HepG2 (cell line): ENCODE data around the gene SLC34A3. TPM values are rescaled to one million over a fixed set of nuclear protein-coding genes. Genes with fewer than 3 reads are reported as not detected.

ENCODE experiments used
- ATAC-seq: fragments of 200-7000 bp; cut with Tn5 transposase; 3 replicates; pipeline ENCODE4 v1.9.1; 2020; ENCODE audit warnings: mild to moderate bottlenecking, moderate library complexity
- BruUV-seq: library from RNA; stranded (reverse); fragments of 400-500 nt; replicated peaks from 2 replicates; lab custom pipeline; 2021; lab: Mats Ljungman, UMichigan
- CTCF ChIA-PET: fragments of 300-600 bp; formaldehyde crosslinking; extraction: SDS; loops from one replicate; lab custom pipeline; 2021; ENCODE audit warnings: low total read pairs, inconsistent platforms, low intra/inter-chr PET ratio; lab: Yijun Ruan, JAX
- POLR2A ChIA-PET: fragments of 350-600 bp; sonication (Branson Sonifier 250); formaldehyde crosslinking; loops from one replicate; lab custom pipeline; 2020; ENCODE audit warnings: antibody characterized with exemption, inconsistent platforms; lab: Yijun Ruan, JAX
- DNase-seq: peaks from one replicate; pipeline ENCODE4 v3.0.0-alpha.2; 2015; ENCODE audit warnings: low spot score
- FAIRE-seq: peaks from 3 replicates; lab custom pipeline; 2011; peaks lifted over from hg19 to GRCh38; lab: Jason Lieb, UNC
- H2AFZ ChIP-seq: one replicate; pipeline ENCODE4 v1.6.1; 2011; ENCODE audit warnings: low read length, inconsistent platforms
- H3K27ac ChIP-seq: fragments of 300-600 bp; 3 replicates; pipeline ENCODE4 v1.8.0; 2011; ENCODE audit warnings: mixed run types, mild to moderate bottlenecking, mixed read lengths, low read length, inconsistent platforms; ENCODE audit not compliant: insufficient read depth; ENCODE audit errors: extremely low read length
- H3K27me3 ChIP-seq, 2 experiments: fragments of 200-600 bp in 1 of 2; 2 replicates in 1 of 2; 3 replicates in 1 of 2; pipeline versions ENCODE4 v1.6.0 to v1.8.0; 2011; ENCODE audit warnings: low read length in 2 of 2, mild to moderate bottlenecking in 2 of 2, moderate library complexity in 2 of 2, inconsistent platforms in 1 of 2; ENCODE audit not compliant: insufficient read depth in 2 of 2, control insufficient read depth in 1 of 2
- H3K36me3 ChIP-seq, 2 experiments: fragments of 200-600 bp in 1 of 2; replicated peaks in 1 of 2; 2 replicates in 1 of 2; 3 replicates in 1 of 2; pipeline versions ENCODE4 v1.5.1 to v1.8.0; 2011; ENCODE audit warnings: low read length in 2 of 2, inconsistent platforms in 1 of 2; ENCODE audit not compliant: insufficient read depth in 2 of 2, control insufficient read depth in 1 of 2
- H3K4me1 ChIP-seq: 2 replicates; pipeline ENCODE4 v1.5.1; 2012; ENCODE audit warnings: low read length, inconsistent platforms; ENCODE audit not compliant: insufficient read depth
- H3K4me2 ChIP-seq: 2 replicates; pipeline ENCODE4 v1.6.0; 2011; ENCODE audit warnings: low read depth, low read length, inconsistent platforms
- H3K4me3 ChIP-seq, 3 experiments: fragments of 200-600 bp in 1 of 3; sonication (generic), shearing (Covaris generic) in 1 of 3; replicated peaks in 1 of 3; 2 replicates each; pipeline ENCODE4 v1.5.1; 2011 to 2016; ENCODE audit warnings: low read length in 3 of 3, inconsistent platforms in 2 of 3, low read depth in 2 of 3, mild to moderate bottlenecking in 2 of 3, control low read depth in 1 of 3, mixed read lengths in 1 of 3; ENCODE audit not compliant: insufficient read depth in 1 of 3
- H3K79me2 ChIP-seq: one replicate; pipeline ENCODE4 v1.6.1; 2011; ENCODE audit warnings: low read length, inconsistent platforms; ENCODE audit not compliant: insufficient read depth
- H3K9ac ChIP-seq: 2 replicates; pipeline ENCODE4 v1.6.0; 2011; ENCODE audit warnings: mild to moderate bottlenecking, low read depth, low read length, inconsistent platforms; ENCODE audit not compliant: insufficient read depth
- H3K9me3 ChIP-seq: 2 replicates; pipeline ENCODE4 v1.5.1; 2012; ENCODE audit warnings: mild to moderate bottlenecking, low read length
- H4K20me1 ChIP-seq: 2 replicates; pipeline ENCODE4 v1.6.0; 2011; ENCODE audit warnings: inconsistent platforms, mild to moderate bottlenecking, low read length, moderate library complexity; ENCODE audit not compliant: insufficient read depth
- ARID2 ChIP-seq: sonication (generic); formaldehyde crosslinking; IDR thresholded peaks from 2 replicates; pipeline ENCODE4 v1.8.1; 2022; ENCODE audit warnings: mild to moderate bottlenecking, missing genetic modification reagents, borderline replicate concordance
- GABPB1 ChIP-seq: IDR thresholded peaks from 2 replicates; pipeline ENCODE4 v1.6.1; 2016; ENCODE audit warnings: mild to moderate bottlenecking, missing genetic modification reagents, moderate library complexity, missing compliant biosample characterization
- MATR3 ChIP-seq: sonication (generic); formaldehyde crosslinking; IDR thresholded peaks from 2 replicates; pipeline ENCODE4 v1.4.0; 2020; ENCODE audit warnings: missing genetic modification reagents
- MED13 ChIP-seq: sonication (generic); formaldehyde crosslinking; IDR thresholded peaks from 2 replicates; pipeline ENCODE4 v1.5.0; 2020; ENCODE audit warnings: missing genetic modification reagents
- NFE2 ChIP-seq: sonication (generic); formaldehyde crosslinking; IDR thresholded peaks from 2 replicates; pipeline ENCODE4 v1.4.0; 2020; ENCODE audit warnings: missing genetic modification reagents
- NFIC ChIP-seq: IDR thresholded peaks from 2 replicates; pipeline ENCODE4 v1.6.1; 2012; ENCODE audit warnings: mild to moderate bottlenecking, low read length, inconsistent platforms
- SMAD9 ChIP-seq: sonication (generic); formaldehyde crosslinking; IDR thresholded peaks from 2 replicates; pipeline ENCODE4 v1.5.1; 2020; ENCODE audit warnings: mild to moderate bottlenecking, missing genetic modification reagents
- ZNF225 ChIP-seq: sonication (generic); formaldehyde crosslinking; IDR thresholded peaks from 2 replicates; pipeline ENCODE4 v1.4.0; 2020; ENCODE audit warnings: mild to moderate bottlenecking, missing genetic modification reagents
- ZNF274 ChIP-seq: sonication (generic); formaldehyde crosslinking; IDR thresholded peaks from 2 replicates; pipeline ENCODE4 v1.5.1; 2020; ENCODE audit warnings: mild to moderate bottlenecking, missing genetic modification reagents
- ZNF317 ChIP-seq: sonication (generic); formaldehyde crosslinking; IDR thresholded peaks from 2 replicates; pipeline ENCODE4 v1.5.0; 2020; ENCODE audit warnings: mild to moderate bottlenecking, missing genetic modification reagents
- ZNF383 ChIP-seq: sonication (generic); formaldehyde crosslinking; IDR thresholded peaks from 2 replicates; pipeline ENCODE4 v1.4.0; 2020; ENCODE audit warnings: missing genetic modification reagents, mild to moderate bottlenecking, borderline replicate concordance
- ZNF451 ChIP-seq: sonication (generic); formaldehyde crosslinking; IDR thresholded peaks from 2 replicates; pipeline ENCODE4 v1.5.0; 2020; ENCODE audit warnings: mild to moderate bottlenecking, missing genetic modification reagents
- ZNF672 ChIP-seq: sonication (generic); formaldehyde crosslinking; IDR thresholded peaks from 2 replicates; pipeline ENCODE4 v1.8.1; 2022; ENCODE audit warnings: missing genetic modification reagents
- ZSCAN31 ChIP-seq: sonication (generic); formaldehyde crosslinking; IDR thresholded peaks from 2 replicates; pipeline ENCODE4 v1.5.0; 2020; ENCODE audit warnings: low read depth, mild to moderate bottlenecking, missing genetic modification reagents
- WGBS: methylation state at CpG from one replicate; pipeline ENCODE4 v1.1.6; 2017; ENCODE audit warnings: low lambda C conversion rate; 5-methylcytosine and 5-hydroxymethylcytosine counted together
- in situ Hi-C: cut with HindIII; loops from 2 replicates; pipeline ENCODE4 v1.10.0; 2017; ENCODE audit warnings: low pct_unique_long_range_greater_than_20kb; ENCODE audit not compliant: extremely low pct_ligation_motif_present
- intact Hi-C: fragments of 100-400 bp; cut with micrococcal nuclease; formaldehyde crosslinking; loops from one replicate; pipeline ENCODE4 v1.10.0; 2022; ENCODE audit not compliant: unreplicated experiment
- polyA plus RNA-seq, 8 experiments: library from polyadenylated mRNA; depleted of rRNA in 3 of 8; stranded (reverse) in 7 of 8; unstranded in 1 of 8; fragments of >200 nt; fragmentation: Illumina TruSeq in 4 of 8; extraction: Trizol in 4 of 8; gene quantifications; 2 replicates each; pipeline versions ENCODE4 v1.2.1 to v1.2.3, GENCODE V29; 2011 to 2016; ENCODE audit warnings: low read depth in 4 of 8, missing spikeins in 1 of 8, mixed read lengths in 1 of 8; ENCODE audit not compliant: insufficient read depth in 1 of 8
- total RNA-seq, 5 experiments: library from RNA; depleted of rRNA; stranded (reverse); fragments of >200 nt; fragmentation: Illumina TruSeq; extraction: Trizol; gene quantifications; 2 replicates each; pipeline ENCODE4 v1.2.3, GENCODE V29; 2016; ENCODE audit warnings: low read depth in 1 of 5
- TF ChIP-seq, protein P1 (sequence below): sonication (generic); formaldehyde crosslinking; IDR thresholded peaks from 2 replicates; pipeline ENCODE4 v1.5.1; 2020; ENCODE audit warnings: missing genetic modification reagents, mild to moderate bottlenecking, borderline replicate concordance
- TF ChIP-seq, protein P2 (sequence below): IDR thresholded peaks from 2 replicates; pipeline ENCODE4 v1.6.1; 2016; ENCODE audit warnings: missing genetic modification reagents, missing compliant biosample characterization
- TF ChIP-seq, protein P3 (sequence below): sonication (generic); formaldehyde crosslinking; IDR thresholded peaks from 2 replicates; pipeline ENCODE4 v1.4.0; 2020; ENCODE audit warnings: missing genetic modification reagents, mild to moderate bottlenecking, borderline replicate concordance
- TF ChIP-seq, protein P4 (sequence below): IDR thresholded peaks from 2 replicates; pipeline ENCODE4 v1.6.1; 2018; ENCODE audit warnings: missing genetic modification reagents, mild to moderate bottlenecking, missing compliant biosample characterization

The SLC34A3 gene
- total and polyA plus RNA-seq, 2 of the 13 experiments (the other 11 are each of a cell fraction or from before 2014, with no cell fraction given), result 0.07 to 1.0 TPM

DNA sequence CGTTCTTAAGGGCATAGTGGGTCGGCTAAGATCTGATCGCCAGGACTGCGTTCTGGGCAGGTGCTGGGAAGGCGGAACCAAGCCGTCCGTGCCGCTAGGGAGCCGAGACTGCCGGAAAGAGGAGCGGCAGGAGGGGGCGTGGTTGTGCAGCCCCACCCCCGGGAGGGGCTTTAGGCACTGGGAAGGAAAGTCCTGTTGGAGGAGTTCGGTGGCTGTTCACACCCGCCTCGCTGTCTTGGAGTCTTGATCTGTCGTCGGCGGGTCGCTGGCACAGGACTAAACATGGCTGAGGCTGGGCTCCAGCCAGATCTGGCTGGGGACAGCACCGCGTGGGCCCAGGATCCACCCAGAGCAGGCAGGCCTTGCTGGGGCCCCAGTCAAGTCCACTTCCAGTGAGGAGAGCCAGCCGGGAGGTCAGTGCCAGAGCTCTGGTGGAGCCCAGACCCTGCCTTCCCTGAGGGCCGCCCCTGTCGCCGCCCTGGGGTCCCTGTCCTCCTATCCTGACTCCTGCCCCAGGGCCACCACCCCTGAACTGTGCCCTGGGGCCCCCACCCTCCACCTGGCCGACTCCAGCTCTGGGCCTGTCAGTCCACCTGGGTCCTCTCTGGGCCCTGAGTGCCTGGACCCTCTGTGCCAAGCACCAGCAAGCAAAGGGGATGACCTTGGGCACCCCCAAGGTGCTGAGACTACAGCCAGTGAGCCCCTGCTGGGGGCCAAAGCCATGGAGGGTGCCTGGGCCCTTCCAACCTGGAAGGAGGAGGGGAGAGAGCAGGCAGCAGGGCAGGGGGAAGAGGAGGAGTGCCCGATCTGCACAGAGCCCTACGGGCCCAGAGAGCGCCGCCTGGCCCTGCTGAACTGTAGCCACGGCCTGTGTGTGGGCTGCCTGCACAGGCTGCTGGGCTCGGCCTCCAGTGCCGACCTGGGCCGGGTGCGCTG lies 13.2 kb upstream of the SLC34A3 start:
- WGBS, result 16% methylated on average over 11 of the region's 36 CpGs
- peak; percentile 97 for FAIRE-seq
- H2AFZ ChIP-seq, result no peak overlapping the region
- POLR2A ChIA-PET, result interaction anchor here (0.9 to 13.4 kb wide), 11 partner anchors 9 to 150 kb away, joined by 3 to 225 read pairs (median 10); partner anchors contain the start of genes ANAPC2, NDOR1, RNF224 and SSNA1
- peak overlapping the region; percentile 68 to 83 (median 77) for H3K4me3 ChIP-seq
- in situ Hi-C loops, result no loop called here
- peak overlapping the region; percentile 77 for H3K9ac ChIP-seq
- peaks cover 4% of the 10 kb centered on the region; the same call in 1 of the 2 replicates for H4K20me1 ChIP-seq
- TSS peak; percentile 56 for BruUV-seq
- H3K36me3 ChIP-seq, result no peaks in the 10 kb centered on the region
- peaks cover 29% of the 10 kb centered on the region for H3K4me1 ChIP-seq
- H3K79me2 ChIP-seq, result peaks cover 3% of the 10 kb centered on the region
- H3K4me2 ChIP-seq, result peak overlapping the region; percentile 90
- CTCF ChIA-PET, result no interaction called here
- ATAC-seq, result peak; percentile 69
- intact Hi-C loops, result no loop called here
- peak overlapping the region; percentile 84 for H3K27ac ChIP-seq
- no peaks in the 10 kb centered on the region for H3K27me3 ChIP-seq
- H3K9me3 ChIP-seq, result no peaks in the 10 kb centered on the region
- DNase-seq, result peak; percentile 66
- TF ChIP-seq ZNF451 (CRISPR knock-in tag) (no peak; the same call in 1 of the 2 replicates), ZNF317 (CRISPR knock-in tag) (no peak), ZNF383 (CRISPR knock-in tag) (peak; percentile 33; the same call in 1 of the 2 replicates), GABPB1 (CRISPR knock-in tag) (peak; percentile 87), ZNF274 (CRISPR knock-in tag) (peak; percentile 46; the same call in 1 of the 2 replicates), MATR3 (CRISPR knock-in tag) (no peak), MED13 (CRISPR knock-in tag) (no peak), ZNF225 (CRISPR knock-in tag) (no peak), ZSCAN31 (peak; percentile 1; the same call in 1 of the 2 replicates), SMAD9 (no peak), ARID2 (CRISPR knock-in tag) (0 out of 2 replicates have a peak, but pooled peaks have one; percentile 57), ZNF672 (CRISPR knock-in tag) (no peak), NFE2 (CRISPR knock-in tag) (no peak), NFIC (no peak)
- TF ChIP-seq, protein P1, sequence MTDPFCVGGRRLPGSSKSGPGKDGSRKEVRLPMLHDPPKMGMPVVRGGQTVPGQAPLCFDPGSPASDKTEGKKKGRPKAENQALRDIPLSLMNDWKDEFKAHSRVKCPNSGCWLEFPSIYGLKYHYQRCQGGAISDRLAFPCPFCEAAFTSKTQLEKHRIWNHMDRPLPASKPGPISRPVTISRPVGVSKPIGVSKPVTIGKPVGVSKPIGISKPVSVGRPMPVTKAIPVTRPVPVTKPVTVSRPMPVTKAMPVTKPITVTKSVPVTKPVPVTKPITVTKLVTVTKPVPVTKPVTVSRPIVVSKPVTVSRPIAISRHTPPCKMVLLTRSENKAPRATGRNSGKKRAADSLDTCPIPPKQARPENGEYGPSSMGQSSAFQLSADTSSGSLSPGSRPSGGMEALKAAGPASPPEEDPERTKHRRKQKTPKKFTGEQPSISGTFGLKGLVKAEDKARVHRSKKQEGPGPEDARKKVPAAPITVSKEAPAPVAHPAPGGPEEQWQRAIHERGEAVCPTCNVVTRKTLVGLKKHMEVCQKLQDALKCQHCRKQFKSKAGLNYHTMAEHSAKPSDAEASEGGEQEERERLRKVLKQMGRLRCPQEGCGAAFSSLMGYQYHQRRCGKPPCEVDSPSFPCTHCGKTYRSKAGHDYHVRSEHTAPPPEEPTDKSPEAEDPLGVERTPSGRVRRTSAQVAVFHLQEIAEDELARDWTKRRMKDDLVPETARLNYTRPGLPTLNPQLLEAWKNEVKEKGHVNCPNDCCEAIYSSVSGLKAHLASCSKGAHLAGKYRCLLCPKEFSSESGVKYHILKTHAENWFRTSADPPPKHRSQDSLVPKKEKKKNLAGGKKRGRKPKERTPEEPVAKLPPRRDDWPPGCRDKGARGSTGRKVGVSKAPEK (CRISPR knock-in tag), result no peak
- TF ChIP-seq, protein P2, sequence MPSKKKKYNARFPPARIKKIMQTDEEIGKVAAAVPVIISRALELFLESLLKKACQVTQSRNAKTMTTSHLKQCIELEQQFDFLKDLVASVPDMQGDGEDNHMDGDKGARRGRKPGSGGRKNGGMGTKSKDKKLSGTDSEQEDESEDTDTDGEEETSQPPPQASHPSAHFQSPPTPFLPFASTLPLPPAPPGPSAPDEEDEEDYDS, result peak; percentile 91
- TF ChIP-seq, protein P3, sequence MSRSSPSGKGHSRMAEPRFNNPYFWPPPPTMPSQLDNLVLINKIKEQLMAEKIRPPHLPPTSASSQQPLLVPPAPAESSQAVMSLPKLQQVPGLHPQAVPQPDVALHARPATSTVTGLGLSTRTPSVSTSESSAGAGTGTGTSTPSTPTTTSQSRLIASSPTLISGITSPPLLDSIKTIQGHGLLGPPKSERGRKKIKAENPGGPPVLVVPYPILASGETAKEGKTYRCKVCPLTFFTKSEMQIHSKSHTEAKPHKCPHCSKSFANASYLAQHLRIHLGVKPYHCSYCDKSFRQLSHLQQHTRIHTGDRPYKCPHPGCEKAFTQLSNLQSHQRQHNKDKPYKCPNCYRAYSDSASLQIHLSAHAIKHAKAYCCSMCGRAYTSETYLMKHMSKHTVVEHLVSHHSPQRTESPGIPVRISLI, result no peak
- TF ChIP-seq, protein P4, sequence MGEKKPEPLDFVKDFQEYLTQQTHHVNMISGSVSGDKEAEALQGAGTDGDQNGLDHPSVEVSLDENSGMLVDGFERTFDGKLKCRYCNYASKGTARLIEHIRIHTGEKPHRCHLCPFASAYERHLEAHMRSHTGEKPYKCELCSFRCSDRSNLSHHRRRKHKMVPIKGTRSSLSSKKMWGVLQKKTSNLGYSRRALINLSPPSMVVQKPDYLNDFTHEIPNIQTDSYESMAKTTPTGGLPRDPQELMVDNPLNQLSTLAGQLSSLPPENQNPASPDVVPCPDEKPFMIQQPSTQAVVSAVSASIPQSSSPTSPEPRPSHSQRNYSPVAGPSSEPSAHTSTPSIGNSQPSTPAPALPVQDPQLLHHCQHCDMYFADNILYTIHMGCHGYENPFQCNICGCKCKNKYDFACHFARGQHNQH, result no peak; the same call in 1 of the 2 replicates
